H54 (cell line): ENCODE data around the gene COA6.
"Not testable (repeated sequence)": the region's sequence is repeated elsewhere in the genome, so short reads cannot be mapped to it uniquely, and the experiment has no call there.

Experiments used
- DNase-seq: peaks from one replicate; pipeline ENCODE4 v3.0.0; 2011; ENCODE audit warnings: low spot score, mixed read lengths; ENCODE audit not compliant: insufficient read length
- FAIRE-seq: peaks from 3 replicates; lab custom pipeline; 2011; peaks lifted over from hg19 to GRCh38; lab: Jason Lieb, UNC
- POLR2A ChIP-seq: IDR thresholded peaks from 2 replicates; pipeline ENCODE4 v1.6.1; 2011; ENCODE audit warnings: low read depth, mild to moderate bottlenecking, low read length

The COA6 gene

DNA sequence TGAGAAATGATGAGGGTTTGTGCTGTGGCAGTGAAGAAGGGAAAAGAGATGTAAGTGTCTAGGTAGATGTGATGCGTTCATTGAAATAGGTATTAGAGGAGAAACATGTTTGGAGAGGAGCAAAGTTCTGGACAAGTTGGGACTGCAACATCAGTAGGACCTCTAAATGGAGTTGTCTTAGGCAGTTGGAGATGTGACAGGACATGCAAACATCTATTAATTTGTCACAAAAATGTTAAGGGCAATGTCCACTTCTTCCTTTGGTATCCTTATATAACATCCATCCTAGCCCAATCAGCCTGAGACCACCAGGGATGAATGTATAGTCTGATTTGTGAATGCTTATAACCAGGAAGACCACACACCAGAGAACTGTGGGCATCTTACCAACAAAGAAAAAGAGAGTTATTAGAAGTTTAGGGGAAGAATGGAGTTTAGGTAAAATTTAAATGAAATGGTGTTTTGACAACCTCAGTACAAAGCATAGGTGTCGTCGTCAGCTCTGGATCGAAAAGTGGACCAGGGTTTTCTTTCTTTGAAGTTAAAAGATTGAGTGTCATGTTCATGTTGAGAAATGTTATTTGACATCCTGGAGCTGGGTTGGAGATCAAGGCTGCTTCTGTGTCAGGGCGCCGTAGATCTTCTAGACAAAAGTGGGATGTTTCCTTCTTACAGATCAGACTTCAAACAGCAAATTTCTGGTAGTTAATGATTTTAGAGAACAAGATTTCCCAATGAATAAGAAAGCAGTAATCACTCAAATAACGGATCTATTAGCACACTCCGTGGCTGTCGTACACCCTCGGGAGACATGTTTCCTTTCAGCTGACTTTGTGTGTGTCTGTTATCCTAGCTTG, 8.7 kb downstream of the COA6 start:
- no peak for DNase-seq
- FAIRE-seq: no peak
- no peak for TF ChIP-seq POLR2A

DNA sequence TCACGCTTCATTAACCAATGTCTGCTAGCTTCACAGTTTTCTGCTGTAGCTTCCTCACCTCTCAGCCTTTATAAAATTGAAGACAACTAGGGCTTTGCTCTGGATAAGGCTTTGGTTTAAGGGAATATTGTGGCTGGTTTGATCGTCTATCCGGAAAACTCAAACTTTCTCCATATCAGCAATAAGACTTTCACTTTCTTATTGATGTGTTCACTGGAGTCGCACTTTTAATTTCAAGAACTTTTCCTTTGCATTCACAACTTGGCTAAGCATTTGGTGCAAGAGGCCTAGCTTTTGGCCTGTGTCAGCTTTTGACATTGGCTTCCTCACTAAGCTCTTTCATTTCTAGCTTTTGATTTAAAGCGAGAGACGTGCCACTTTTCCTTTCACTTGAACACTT, 12.9 kb downstream of the COA6 start:
- FAIRE-seq (no peak), DNase-seq (no peak)
- no peak for TF ChIP-seq POLR2A

DNA sequence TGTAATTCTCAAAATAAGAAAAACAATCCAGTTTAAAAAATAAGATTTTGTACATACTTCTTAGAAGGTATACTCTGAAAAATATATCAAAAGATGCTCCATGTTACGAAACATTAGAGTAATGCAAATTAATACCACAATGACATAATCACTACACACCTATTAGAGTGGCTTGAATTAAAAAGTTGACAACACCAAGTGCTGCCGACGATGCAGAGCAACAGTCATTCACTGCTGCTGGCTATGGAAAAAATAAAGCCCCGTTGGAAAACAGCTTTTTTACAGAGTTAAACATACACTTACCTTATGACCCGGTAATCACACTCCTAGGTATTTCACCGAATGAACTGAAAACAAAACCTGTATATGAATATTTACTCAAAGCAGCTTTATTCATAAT, 14.8 kb downstream of the COA6 start:
- no peak for FAIRE-seq
- no peak for TF ChIP-seq POLR2A

DNA sequence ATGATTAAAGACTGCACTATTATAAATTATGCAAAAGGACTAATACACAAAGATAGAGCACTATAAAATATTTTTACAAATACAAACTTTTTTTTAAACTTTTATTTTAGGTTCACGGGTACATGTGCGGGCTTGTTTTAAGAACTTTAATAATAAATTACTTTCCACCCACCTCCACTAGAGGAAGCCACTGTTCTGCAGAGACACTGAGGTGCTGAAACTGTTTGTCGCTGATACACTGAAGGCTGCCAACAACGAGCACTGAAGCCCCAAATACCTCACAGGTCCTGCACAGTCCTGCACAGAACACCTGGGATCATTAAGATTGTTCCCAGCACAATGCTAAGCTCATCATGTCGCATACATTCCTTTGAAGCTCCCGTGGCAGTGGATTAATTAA, 19.9 kb downstream of the COA6 start:
- DNase-seq (no peak), FAIRE-seq (no peak)

More for the DNA sequence above, 14.8 kb downstream of the COA6 start:
- no peak for DNase-seq

DNA sequence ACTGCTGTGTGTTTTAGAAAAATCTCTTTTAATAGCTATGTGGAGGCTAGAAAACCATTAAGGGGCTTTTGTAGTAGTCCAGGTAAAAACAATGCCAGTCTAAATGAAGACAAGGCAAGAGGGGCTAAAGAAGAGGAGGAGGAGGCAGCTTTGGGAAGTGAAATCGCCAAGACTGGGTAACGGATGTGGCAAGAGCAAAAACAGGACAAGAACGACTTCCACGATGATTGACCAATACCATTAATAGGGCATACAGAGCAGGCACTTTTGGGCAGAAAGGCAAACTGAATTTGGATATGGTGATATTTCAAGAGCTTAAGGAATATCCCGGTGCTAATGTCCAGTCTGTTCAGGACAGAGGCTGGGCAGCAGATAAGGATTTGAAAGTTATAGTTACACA, 22.0 kb downstream of the COA6 start:
- no peak for FAIRE-seq
- TF ChIP-seq POLR2A: no peak

More for the DNA sequence above, 19.9 kb downstream of the COA6 start:
- TF ChIP-seq POLR2A: no peak

DNA sequence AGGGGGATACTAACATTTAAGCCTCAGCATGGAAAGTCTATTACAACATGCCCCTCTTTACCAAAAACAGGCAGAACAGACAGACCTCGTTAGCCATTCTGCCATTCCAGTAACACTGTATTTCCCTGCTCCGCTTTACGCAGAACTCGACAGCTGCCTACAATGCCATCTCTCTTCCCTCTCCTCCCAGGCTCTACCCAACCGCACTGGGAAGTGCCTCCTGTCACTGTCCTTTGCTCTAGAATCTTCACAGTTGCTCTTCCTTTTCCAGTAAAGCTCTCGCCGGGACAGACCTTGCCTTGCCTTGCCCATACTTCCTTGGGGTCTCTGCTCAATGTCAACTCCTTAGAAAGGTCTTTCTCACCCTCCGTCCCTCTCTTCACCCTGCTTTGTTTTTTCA, 22.8 kb downstream of the COA6 start:
- FAIRE-seq: no peak

More for the DNA sequence above, 22.0 kb downstream of the COA6 start:
- no peak for DNase-seq

DNA sequence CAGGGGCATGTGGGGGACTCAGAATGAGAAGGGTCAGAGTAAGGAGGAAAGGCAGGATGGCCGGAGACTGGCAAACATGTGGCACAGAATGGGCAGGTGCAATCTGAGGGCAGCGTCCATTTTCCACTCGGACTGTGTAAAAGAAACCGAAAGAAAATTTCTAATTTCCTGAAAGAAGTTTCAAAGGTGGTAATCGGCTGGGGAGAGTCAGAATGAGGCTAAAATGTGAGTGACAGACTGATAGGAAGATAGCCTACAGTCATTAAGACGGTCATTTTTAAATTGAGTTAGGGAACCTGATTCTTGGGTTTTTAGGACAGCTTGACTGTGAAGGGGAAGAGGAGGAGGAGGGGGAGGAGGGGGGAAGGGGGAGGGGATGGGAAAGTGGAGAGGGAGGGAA, 23.6 kb downstream of the COA6 start:
- no peak for FAIRE-seq
- DNase-seq: no peak
- no peak for TF ChIP-seq POLR2A

More for the DNA sequence above, 22.8 kb downstream of the COA6 start:
- TF ChIP-seq POLR2A: no peak
- DNase-seq: no peak

DNA sequence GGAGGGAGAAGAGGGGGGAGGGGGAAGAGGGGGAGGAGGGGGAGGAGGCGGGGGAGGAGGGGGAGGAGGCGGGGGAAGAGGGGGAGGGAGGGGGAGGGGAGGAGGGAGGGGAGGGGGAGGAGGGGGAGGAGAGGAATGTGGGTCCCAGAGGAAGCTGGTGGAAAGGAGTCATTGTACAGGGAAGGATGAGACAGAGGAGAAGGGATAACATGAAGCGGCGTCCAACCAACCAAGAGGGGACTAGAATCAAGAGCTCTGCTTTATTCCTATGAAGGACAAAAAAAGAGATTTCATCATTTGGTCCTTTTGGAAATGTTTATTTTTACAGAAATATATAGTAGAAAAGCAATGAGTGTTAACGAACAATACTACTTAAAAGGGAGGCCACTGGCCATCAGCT, 24.5 kb downstream of the COA6 start:
- FAIRE-seq: no peak
- no peak for TF ChIP-seq POLR2A

DNA sequence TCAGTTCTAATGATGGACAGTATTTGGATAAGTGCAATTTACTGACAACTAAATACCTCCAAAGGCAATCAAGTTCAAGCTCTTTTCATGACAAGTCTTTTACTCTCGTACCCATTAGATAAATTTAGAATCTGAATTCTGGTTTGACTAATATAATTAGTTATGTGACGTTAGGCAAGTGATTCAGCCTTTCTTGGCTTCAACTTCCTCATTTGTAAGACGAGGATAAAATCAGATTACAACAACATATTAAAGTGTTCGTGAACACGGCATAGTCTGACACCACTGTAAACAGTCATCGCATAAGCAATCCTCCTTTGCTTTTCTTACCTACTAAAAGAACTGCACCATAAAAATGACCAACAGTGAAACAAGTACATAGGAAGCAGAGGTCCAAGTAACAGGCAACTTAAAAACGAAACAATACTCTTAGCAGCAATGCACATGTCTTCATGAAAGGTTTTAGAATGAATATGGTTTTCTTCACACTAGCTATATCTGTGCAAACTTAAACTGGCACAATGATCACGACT, 25.7 kb downstream of the COA6 start:
- TF ChIP-seq POLR2A: no peak
- FAIRE-seq (no peak), DNase-seq (no peak)

More for the DNA sequence above, 24.5 kb downstream of the COA6 start:
- DNase-seq: no peak

DNA sequence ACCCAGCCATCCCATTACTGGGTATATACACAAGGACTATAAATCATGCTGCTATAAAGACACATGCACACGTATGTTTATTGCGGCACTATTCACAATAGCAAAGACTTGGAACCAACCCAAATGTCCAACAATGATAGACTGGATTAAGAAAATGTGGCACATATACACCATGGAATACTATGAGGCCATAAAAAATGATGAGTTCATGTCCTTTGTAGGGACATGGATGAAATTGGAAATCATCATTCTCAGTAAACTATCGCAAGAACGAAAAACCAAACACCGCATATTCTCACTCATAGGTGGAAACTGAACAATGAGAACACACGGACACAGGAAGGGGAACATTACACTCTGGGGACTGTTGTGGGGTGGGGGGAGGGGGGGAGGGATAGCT, 26.3 kb downstream of the COA6 start:
- not testable (repeated sequence) for FAIRE-seq, DNase-seq

DNA sequence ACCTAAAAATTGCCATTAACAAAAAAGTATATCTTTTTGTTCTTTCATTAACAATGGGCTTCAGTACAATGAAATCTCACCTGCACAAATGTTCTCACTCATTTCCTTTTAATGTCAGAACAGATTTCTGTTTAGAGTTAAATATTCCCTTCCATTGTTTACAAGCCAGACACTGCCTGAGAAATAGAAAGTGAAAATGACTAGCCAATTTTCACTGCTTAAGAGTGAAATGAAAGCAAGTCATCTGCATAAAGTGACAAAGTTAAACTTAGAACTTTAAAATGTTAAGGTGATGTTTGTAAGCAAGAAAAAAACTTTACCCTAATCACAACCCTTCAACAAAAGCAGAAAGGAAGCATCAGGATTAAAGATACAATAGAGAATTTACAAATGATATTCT, 27.5 kb downstream of the COA6 start:
- DNase-seq: no peak
- TF ChIP-seq POLR2A: no peak
- FAIRE-seq: no peak

DNA sequence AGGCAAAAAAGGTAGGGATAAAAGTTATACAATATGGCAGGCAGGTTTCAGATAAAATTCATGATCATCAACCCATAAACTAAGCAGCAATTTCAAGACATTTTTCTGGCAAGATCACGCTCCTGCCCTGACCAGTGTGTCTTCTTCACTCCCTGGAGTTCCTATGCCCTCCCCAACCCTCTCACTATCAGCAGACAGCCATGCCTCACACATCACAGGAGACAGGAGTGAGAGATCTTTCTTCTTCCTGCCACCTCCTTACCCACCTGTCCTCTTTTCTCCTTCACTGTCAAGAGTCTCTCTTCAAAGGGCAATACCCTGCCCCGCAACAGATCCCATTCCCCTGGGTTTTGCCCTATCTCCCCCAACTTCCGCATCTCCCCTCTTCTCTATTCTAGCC, 28.4 kb downstream of the COA6 start:
- TF ChIP-seq POLR2A: no peak
- FAIRE-seq: no peak
- no peak for DNase-seq

DNA sequence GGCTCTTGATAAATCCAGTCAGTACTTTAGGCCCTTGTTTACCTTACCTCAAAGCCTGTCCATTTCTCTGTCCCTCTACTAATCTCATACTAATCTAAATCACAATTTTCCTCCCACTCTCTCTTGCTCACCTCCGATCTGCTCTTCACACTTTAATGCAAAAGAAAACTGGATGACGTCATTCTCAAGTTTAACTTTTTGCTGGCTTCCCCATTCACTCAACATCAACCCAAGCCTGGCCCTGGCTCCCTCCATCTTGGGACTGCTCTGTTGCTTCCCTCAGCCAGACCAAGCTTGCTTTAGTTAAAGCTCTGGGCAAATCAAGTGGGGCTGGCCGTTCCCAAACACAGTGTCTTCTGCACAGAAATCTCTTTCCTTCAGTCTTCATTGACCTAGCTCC, 29.7 kb downstream of the COA6 start:
- TF ChIP-seq POLR2A: no peak
- no peak for FAIRE-seq
- DNase-seq: no peak

DNA sequence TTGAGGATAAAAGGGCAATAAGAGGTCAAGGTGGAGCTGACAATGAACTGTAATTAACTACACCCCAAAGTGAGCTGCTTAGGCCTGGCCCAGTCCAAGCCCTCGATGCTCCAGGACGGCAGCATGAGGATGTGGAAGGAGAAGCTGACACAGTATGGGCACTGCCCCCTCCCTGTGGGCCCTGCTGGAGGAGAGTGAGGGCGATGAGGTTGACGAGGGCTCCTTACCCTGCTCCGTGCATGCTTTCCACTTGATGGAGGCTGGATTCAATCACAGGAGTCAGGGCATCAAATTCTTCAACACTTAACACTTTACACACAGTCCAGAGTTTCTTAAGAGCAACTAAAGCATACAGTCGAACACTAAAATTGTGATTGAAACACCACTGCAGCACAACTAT, 32.4 kb downstream of the COA6 start:
- TF ChIP-seq POLR2A: no peak
- no peak for DNase-seq
- no peak for FAIRE-seq

DNA sequence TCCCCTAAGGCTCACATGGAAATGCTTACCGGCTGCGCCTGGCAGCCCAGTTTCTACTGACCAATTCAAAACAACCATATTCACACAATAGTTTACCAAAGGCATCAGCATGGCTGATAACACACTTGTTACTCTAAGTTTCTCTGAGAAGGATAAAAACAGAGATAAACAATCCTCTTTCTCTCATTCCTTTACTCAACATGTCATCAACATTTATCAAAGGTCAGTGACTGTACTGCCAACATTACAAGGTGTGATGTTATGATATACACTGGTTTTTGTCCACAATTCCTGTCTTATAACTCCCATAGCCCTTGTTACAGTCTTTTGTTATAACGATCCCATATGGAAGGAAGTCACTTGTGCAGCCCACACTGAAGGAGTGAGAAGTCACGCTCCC, 33.6 kb downstream of the COA6 start:
- no peak for FAIRE-seq
- no peak for DNase-seq
- no peak for TF ChIP-seq POLR2A
